Smooth muscle cell of the brain vasculature (primary cell): ENCODE results near the gene JADE2.
"Not testable (repeated sequence)": the region's sequence is repeated elsewhere in the genome, so short reads cannot be mapped to it uniquely, and the experiment has no call there.

Experiments
- DNase-seq: peaks from one replicate; pipeline ENCODE4 v3.0.0-alpha.2; 2012; ENCODE audit warnings: low read depth, low spot score

JADE2 gene

DNA sequence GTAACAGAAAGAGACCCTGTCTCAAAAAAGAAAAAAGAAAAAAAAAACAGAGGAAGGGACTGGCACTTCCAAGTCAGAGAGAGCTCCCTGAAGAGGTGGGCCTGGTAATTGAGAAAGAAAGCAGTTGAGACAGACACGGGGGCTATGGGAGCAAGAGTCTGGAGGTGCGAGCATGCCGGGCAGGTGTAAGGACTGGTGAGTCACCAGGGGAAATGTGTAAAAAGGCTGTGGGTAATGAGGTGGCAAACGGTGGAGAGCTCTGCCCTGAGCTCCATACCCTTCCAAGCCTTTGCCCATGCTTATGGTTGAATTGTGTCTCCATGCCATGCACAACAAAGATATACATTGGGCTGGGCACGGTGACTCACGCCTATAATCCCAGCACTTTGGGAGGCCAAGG, 18.0 kb upstream of the JADE2 start:
- no peak for DNase-seq

GRCh38 chr5:134508521-134509195, 16.8 kb upstream of the JADE2 start:
- no peak for DNase-seq

- no peak for DNase-seq
Observed at GRCh38 chr5:134509308-134510040, 16.0 kb upstream of the JADE2 start.

- no peak for DNase-seq
Observed at GRCh38 chr5:134510970-134511795, 14.3 kb upstream of the JADE2 start.

DNA sequence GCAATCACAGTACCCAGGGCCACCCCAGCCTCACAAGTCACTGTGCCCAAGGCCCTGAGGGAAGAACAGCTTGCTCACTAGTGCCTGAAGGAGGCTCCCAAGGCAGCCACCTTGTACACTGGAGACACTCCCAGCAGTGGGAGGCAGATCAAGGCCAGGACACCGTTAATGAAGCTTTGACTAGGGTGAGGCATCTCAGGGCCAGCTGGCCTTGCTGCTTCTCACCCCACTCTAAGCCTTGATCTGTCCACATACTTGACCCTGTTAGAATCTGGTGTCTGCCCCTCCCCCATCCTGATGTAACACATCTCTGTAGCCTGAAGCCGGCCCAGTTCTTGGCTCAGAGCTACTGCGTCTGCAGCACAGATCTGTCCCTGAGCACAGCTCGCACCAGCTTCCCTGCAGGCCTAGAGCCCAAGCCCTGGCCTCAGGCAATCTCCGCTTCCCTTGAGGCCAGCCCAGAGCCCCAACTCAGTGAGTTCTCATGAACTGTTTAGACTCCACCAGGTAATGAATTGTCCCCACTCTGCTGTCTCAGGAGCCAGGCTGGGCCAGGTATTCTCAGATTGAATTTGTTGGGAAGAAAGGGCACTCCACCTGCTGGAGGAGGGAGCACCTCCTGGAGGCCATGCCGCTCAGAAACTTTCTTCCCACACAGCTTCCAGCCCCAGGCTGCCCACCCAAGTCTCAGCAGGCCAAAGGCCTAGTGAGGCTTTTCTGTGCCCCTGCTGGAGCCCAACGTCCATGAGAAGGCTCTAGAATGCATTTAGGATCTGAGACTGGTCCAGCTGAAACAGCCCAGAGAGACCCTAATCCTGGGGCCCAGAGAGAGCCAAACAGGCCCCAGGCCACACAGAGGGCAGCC, 13.4 kb upstream of the JADE2 start:
- no peak for DNase-seq

GRCh38 chr5:134512661-134512999, 12.8 kb upstream of the JADE2 start:
- DNase-seq, result no peak

DNA sequence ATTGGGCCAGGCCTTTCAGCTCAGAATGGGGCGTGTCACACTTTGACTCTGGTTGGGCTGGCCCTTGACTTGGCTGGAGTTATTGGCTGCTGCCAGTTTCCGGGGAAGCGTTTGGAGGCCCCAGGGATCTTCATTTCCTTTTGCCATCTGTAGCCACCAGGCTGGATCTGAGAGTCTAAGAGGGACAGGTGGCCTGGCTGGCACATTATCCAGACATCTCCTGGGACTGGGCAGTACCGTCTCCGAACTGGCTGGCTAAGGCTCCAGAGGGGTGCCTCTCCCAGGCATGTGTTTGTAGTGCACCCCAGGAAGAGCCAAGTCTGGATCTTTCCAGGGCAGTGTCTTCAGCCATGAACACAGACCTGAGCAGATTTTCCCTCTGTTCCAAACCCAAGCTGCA, 9.7 kb upstream of the JADE2 start:
- no peak for DNase-seq

DNA sequence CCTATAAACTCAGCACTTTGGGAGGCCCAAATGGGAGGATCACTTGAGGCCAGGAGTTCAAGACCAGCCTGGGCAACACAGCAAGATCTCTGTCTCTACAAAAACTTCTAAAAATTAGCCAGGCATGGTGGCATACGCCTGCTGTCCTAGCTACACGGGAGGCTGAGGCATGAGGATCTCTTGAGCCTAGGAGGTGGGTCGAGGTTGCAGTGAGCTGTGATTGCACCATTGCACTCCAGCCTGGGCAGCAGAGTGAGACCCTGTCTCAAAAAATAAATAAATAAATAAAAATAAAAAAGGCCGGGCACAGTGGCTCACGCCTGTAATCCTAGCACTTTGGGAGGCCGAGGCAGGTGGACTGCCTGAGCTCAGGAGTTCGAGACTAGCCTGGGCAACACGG, 8.5 kb upstream of the JADE2 start:
- not testable (repeated sequence) for DNase-seq

DNA sequence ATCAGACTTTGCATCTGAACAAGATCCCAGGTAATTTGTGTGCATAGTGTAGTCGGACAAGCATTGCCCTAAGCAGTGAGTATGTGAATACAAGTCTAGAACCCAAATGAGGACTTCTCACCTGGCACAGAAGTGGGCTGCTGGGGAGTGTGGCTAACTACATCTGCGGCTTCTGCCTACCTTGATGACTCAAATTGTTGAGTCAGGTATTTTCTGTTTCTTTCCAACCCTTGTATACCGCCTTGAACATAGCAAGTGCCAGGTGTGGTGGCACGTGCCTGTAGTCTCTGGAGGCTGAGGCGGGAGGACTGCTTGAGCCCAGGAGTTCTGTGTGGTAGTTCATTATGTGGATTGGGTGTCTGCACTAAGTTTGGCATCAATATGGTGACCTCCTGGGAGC, 7.9 kb upstream of the JADE2 start:
- no peak for DNase-seq

DNA sequence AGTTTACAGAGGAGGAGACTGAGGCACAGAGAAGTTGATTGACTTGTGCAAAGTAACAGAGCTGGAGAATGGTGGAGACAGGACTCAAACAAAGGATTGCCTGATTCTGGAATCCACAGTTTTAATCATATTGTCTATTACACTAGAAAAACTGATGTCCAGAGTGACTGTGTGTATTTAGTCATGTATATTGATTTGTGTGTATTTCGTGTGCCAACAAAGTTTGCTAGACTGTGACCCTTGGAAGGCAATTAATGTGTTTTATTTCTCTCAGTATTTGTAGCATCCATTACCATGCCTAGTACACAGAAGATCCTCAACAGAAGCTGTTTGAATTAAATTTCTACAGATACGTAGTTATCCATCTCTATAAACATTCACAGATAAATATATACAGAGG, 5.5 kb upstream of the JADE2 start:
- no peak for DNase-seq

DNA sequence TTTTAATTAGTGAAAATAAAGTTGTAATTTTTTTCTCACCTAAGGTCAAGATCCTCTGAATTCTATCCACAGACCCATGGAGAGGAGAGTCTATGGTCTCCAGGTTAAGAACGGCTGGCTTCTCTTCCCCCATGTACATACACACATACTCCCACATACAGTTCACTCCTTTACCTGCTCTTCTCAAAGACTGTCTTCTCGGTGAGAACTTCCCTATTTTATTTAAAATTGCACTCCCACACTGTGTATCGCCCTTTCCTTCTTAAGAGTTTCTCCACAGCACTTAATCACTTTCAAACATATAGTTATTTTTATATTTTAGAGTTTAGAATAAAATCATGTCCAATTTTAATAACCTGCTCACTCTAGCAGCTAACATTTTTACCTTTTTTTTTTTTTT, 3.6 kb upstream of the JADE2 start:
- no peak for DNase-seq

GRCh38 chr5:134523543-134524271, 1.8 kb upstream of the JADE2 start:
- no peak for DNase-seq

DNA sequence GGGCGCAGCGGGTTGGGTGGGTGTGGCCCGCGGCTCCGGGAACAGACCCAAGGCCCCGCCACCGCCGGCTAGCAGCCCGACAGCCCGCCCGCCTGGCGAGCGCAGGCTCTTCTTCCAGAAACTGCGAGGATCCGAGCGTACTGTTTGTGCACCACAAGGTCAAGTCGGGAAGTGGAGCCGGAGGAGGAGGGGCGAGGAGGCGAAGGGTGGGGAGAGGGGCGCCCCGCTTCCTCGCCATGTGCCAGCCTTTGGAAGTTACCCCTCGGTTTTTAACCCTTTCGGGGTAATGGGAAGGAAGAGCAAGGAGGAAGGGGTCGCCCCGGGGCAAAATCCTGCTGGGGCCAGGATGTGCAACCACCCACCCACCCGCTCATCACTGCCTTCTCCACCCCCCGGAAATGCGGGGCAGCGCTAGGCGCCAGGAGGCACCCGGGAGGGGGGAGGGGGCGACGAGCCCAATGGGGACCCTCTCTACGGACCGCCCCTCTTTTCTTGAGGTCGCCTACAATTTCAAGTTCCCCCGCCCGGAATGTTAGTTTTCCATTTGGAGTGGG, 1.1 kb upstream of the JADE2 start:
- DNase-seq, result no peak

- no peak for DNase-seq
Observed at GRCh38 chr5:134525683-134526482, 413 bp downstream of the JADE2 start.

- no peak for DNase-seq
Observed at GRCh38 chr5:134526483-134527155, 1.1 kb downstream of the JADE2 start.

DNA sequence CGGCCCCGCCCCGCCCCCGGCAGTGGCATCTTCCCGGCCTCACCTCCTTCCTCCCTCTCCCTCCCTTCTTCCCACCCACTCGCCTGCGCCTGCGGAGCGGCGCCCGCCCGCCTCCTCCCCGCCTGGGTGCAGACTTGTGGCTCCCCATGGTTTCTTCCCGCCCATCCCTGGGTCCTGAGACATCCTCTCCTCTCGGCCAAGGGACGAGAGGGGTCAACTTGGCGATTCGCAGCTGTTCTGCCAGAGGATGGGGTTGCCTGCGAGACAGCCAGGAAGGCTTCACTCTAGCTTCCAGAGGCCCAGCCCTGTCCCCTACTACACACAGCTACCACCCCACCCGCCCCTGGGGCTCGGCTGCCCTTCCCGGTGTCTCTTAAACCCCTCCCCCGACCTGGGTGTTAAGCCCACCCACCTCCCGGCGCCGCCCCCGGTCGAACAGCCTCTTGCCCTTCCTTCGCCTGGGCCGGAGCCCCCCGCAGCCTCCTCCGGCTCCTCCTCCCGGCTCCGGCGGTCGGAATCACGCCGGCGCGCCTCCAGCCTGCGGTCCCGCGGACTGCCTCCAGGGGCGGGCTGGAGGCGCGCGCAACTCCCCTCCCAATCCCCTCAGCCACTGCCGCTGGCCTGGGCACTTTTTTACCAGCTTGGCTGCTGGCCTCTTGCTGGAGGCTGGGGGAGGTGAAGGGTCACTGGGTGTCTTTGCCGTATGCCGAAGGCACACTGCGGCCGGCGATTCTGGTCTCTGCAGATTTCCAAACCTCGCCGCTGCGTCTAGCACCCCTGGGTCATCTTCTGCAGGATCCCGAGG, 1.9 kb downstream of the JADE2 start:
- peak; percentile 87 for DNase-seq

- DNase-seq, result no peak
Observed at GRCh38 chr5:134527961-134528424, 2.5 kb downstream of the JADE2 start.

DNA sequence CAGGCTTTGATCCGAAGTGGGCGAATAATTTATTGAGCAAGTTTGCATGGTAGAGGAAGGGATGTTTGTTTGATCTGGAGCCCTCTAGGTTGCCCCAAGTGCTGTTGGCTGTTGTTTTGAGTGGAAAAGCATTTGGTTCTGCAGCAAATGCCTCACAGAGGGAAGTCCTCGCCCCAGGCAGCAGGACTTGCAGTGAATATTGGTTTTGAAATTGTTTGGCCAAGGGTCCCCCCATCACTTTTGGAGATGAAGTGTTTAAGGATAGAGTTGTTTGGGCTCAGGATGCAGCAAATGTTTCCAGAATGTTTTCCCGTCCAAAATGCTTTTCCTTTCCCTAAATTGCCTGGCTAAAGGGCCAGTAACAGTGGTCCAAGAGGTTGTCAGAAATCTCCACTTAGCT, 3.1 kb downstream of the JADE2 start:
- DNase-seq, result no peak
